ENCODE data around the gene NOS3.

Gene NOS3

GRCh38 chr7:150975536-150976319, 15.1 kb upstream of the NOS3 start:
- peak overlapping the region; percentile 59 for H3K27ac ChIP-seq
- no peak for TF ChIP-seq CTCF (IDR thresholded peaks at IDR 0.05; ENCODE audit: low read depth, low read length)
- peaks cover 19% of the 10 kb centered on the region for H3K36me3 ChIP-seq
- no peaks in the 10 kb centered on the region for H3K27me3 ChIP-seq (ENCODE audit: insufficient read depth, low read depth, severe bottlenecking)
- DNase-seq = no peak
- no peaks in the 10 kb centered on the region for H3K9me3 ChIP-seq (ENCODE audit: severe bottlenecking)
- H3K4me3 ChIP-seq (ENCODE audit: low read depth, low read length) = 0 out of 2 replicates have a peak overlapping the region, but pooled peaks have one; percentile 49

DNA sequence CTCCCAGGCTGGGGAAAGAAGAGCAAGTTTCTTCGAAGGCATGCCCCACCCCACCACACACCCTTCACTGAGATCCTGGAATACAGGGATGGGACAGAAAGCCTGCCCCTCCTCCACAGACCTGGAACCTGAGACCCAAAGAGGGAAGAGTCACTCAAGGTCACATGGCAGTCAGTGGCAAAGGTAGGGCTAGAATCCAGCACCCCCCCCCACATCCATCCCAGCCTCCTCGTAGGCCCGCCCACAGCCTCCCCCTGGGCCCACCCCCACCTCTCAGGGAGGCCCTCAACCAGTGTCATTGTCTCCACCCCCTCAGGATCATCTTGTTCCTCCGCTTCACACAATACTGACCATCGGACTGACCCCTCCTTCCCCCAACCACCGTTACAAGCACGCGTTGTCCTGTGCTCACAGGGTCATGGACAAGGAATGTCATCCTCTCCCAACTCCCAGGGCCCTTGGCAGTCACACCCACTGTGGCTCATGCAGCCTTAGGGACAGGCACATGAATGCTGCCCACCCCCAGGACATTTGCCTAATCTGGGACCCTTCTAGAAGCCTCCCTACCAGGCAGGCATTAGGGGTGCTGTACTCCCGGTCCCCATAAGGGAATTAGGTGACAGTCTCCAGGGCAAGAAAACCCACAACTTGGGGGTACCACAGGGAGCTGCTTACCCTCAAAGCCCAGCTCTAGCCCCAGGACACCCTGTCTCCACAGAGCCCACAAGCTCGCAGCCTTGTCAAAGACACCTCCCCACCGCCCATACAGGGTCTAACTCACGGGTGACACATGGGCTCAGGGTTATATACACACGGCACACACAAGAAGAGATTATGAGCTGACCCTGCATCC, 14.1 kb upstream of the NOS3 start:
- H3K27me3 ChIP-seq (ENCODE audit: insufficient read depth, low read depth, severe bottlenecking) = no peaks in the 10 kb centered on the region
- H3K9me3 ChIP-seq (ENCODE audit: severe bottlenecking) = no peaks in the 10 kb centered on the region
- peaks cover 19% of the 10 kb centered on the region for H3K36me3 ChIP-seq
- TF ChIP-seq CTCF (IDR thresholded peaks at IDR 0.05; ENCODE audit: low read depth, low read length) = no peak
- DNase-seq = peak; percentile 75
- peak overlapping the region; percentile 64 for H3K4me3 ChIP-seq (ENCODE audit: low read depth, low read length)
- H3K27ac ChIP-seq = peak overlapping the region; percentile 64

DNA sequence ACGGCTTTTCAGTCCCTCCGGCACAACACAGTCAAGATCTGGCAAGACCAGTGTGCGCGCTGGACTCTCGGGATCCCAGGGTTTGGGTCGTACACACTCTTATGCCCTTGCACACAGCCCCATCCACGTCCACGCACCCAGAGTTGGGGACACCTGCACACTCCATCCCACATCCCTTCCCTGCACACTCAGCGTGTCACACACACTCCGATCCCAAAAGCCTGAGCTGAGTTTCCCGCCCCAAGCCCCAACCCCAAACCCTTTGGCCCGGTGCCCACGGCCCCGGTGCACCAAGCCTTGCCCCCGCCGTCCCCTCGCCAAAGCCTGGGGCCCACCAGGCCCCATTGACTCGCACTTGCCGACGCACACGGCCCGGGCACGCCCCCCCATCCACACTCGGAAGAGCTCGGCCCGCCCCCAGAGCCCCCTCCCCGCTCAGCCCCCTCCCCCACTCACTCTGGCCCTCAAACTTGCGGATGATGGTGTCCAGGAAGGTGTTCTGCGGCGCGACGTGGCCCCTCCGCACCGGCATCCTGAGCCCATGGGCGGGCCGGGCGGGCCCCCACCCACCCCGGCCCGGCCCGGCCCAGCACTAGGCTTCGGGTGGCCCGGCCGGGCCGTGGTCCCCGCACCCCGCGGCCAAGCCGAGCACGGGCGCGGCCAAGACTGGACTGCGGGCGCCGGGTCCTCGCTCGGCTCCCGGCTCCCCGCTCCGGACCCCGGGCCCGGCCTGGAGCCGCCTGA, 13.3 kb upstream of the NOS3 start:
- Histone ChIP-seq H3K27ac (peak overlapping the region; percentile 64), H3K9me3 (ENCODE audit: severe bottlenecking) (no peaks in the 10 kb centered on the region), H3K27me3 (ENCODE audit: insufficient read depth, low read depth, severe bottlenecking) (no peaks in the 10 kb centered on the region), H3K36me3 (peaks cover 12% of the 10 kb centered on the region), H3K4me3 (ENCODE audit: low read depth, low read length) (peak overlapping the region; percentile 64)
- no peak for TF ChIP-seq CTCF (IDR thresholded peaks at IDR 0.05; ENCODE audit: low read depth, low read length)
- DNase-seq = peak; percentile 38

DNA sequence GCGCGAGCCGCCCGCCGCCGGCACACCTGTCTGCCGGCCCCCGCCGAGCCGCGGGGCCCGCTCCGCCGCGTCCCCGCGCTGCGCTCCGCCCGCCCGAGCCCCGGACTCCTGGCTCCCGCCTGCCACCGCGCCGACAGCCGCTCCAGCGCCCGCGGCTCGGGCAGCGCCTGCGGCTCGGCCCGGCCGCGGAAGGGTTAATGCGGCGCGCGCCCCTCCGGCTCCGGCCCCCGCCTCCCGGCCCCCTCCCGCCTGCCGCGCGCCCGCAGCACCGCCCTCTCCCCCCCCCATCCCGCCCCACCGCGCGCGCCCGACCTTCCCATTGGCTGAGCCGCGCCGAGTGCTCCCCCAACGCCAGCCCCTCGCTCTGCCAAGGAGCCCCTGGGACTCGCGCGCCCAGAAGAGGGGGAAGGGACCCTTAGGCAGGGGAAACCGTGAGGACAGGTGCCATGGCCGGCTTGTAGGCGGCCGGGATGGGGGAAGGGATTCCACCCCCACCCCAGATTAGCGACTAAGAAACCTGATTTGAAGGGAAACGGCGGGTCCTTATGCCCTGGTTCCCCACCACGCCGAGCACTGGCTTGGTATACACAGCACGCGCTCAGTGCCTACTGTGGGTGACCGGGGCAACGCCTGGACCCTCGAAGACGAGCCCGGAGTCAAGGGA, 12.6 kb upstream of the NOS3 start, which contains the start of gene KCNH2:
Gene KCNH2 (minus strand): TSS at position 196 of the 664 bp plus-strand sequence. CDS start 408 bp downstream, outside the sequence.
- no peak for TF ChIP-seq CTCF (IDR thresholded peaks at IDR 0.05; ENCODE audit: low read depth, low read length)
- DNase-seq = peak; percentile 94
- Histone ChIP-seq H3K4me3 (ENCODE audit: low read depth, low read length) (peak within 1 kb of the TSS; percentile 64), H3K27ac (peak within 1 kb of the TSS; percentile 98), H3K36me3 (peaks cover 5% of the 10 kb centered on the region), H3K27me3 (ENCODE audit: insufficient read depth, low read depth, severe bottlenecking) (no peaks in the 10 kb centered on the region), H3K9me3 (ENCODE audit: severe bottlenecking) (no peaks in the 10 kb centered on the region)

GRCh38 chr7:150979713-150980390, 11.0 kb upstream of the NOS3 start:
- H3K27ac ChIP-seq = peak overlapping the region; percentile 98
- TF ChIP-seq CTCF (IDR thresholded peaks at IDR 0.05; ENCODE audit: low read depth, low read length) = no peak
- H3K4me3 ChIP-seq (ENCODE audit: low read depth, low read length) = peak overlapping the region; percentile 47
- H3K27me3 ChIP-seq (ENCODE audit: insufficient read depth, low read depth, severe bottlenecking) = no peaks in the 10 kb centered on the region
- H3K9me3 ChIP-seq (ENCODE audit: severe bottlenecking) = no peaks in the 10 kb centered on the region
- no peak for DNase-seq
- no peaks in the 10 kb centered on the region for H3K36me3 ChIP-seq
